MCF 10A (cell line): ENCODE measurements around the gene CRAMP1. TPM values are rescaled to one million over a fixed set of nuclear protein-coding genes. Genes with fewer than 3 reads are reported as not detected.
"Not testable (repeated sequence)": the region's sequence is repeated elsewhere in the genome, so short reads cannot be mapped to it uniquely, and the experiment has no call there.

Source experiments
- BruUV-seq: library from RNA; stranded (reverse); fragments of 400-500 nt; replicated peaks from 2 replicates; lab custom pipeline; 2021; lab: Mats Ljungman, UMichigan
- CTCF ChIA-PET: fragments of 300-600 bp; sonication (Branson Sonifier 250); formaldehyde crosslinking; extraction: SDS; loops from one replicate; lab custom pipeline; 2021; ENCODE audit warnings: antibody characterized with exemption, inconsistent platforms; lab: Yijun Ruan, JAX
- POLR2A ChIA-PET: fragments of 300-600, 350-650 bp; sonication (Branson Sonifier 250); formaldehyde crosslinking; extraction: SDS; loops from one replicate; lab custom pipeline; 2020; ENCODE audit warnings: antibody characterized with exemption, inconsistent platforms; lab: Yijun Ruan, JAX
- DNase-seq: peaks from one replicate; pipeline ENCODE4 v3.0.0-alpha.2; 2018; ENCODE audit not compliant: unreplicated experiment
- H3K27ac Mint-ChIP-seq: one replicate; pipeline ENCODE4 v1.8.0; 2022; ENCODE audit warnings: mild to moderate bottlenecking, low read depth, mixed read lengths; ENCODE audit not compliant: unreplicated experiment
- H3K27me3 Mint-ChIP-seq: one replicate; pipeline ENCODE4 v1.8.0; 2022; ENCODE audit warnings: mixed read lengths; ENCODE audit not compliant: insufficient read depth, unreplicated experiment
- H3K36me3 Mint-ChIP-seq: one replicate; pipeline ENCODE4 v1.8.0; 2022; ENCODE audit warnings: mild to moderate bottlenecking, moderate library complexity, mixed read lengths; ENCODE audit not compliant: insufficient read depth, unreplicated experiment
- H3K4me1 Mint-ChIP-seq: one replicate; pipeline ENCODE4 v1.8.0; 2022; ENCODE audit warnings: mixed read lengths; ENCODE audit not compliant: insufficient read depth, unreplicated experiment
- H3K4me3 Mint-ChIP-seq: one replicate; pipeline ENCODE4 v1.8.0; 2022; ENCODE audit warnings: mild to moderate bottlenecking, moderate library complexity, mixed read lengths; ENCODE audit not compliant: unreplicated experiment
- H3K9me3 Mint-ChIP-seq: one replicate; pipeline ENCODE4 v1.8.0; 2022; ENCODE audit warnings: mixed read lengths; ENCODE audit not compliant: unreplicated experiment
- CTCF ChIP-seq: fragments of 200-600 bp; IDR thresholded peaks from one replicate; pipeline ENCODE4 v1.8.0; 2022; ENCODE audit warnings: antibody characterized with exemption, mild to moderate bottlenecking; ENCODE audit not compliant: unreplicated experiment
- intact Hi-C: fragments of 100-400 bp; cut with micrococcal nuclease; formaldehyde crosslinking; loops from 2 replicates; pipeline ENCODE4 v1.14.1; 2022
- total RNA-seq: library from RNA; stranded (reverse); gene quantifications from 2 replicates; pipeline ENCODE4 v1.2.3, GENCODE V29; 2022

The CRAMP1 gene
- total RNA-seq, 1 experiment from 2014 or later, result 26.3 TPM

DNA sequence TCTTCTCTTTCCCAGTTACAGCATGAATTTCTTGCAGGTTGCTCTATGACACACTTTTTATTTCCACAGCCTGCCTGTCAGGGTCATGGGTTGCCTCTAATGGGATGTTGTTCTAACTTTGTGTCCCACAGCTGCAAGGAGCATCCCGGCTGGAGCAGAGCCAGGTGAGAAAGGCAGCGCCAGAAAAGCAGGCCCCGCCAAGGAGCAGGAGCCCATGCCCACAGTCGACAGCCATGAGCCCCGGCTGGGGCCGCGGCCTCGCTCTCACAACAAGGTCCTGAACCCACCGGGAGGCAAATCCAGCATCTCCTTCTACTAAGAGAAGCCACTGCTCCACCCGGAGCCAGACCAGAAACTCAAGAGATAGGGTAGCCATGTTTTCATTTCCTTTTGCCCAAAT lies 86.5 kb downstream of the CRAMP1 start:
- CTCF ChIA-PET, result interaction anchor here (0.5 kb wide), 1 partner anchor 447 kb away, joined by 3 read pairs; no protein-coding TSS in a partner anchor
- DNase-seq, result no peak
- POLR2A ChIA-PET, result interaction anchor here (0.6 kb wide), 1 partner anchor 35 kb away, joined by 3 read pairs; no protein-coding TSS in a partner anchor
- no TSS peak for BruUV-seq
- Mint-ChIP-seq H3K27me3 (no peaks in the 10 kb centered on the region), H3K4me3 (no peak overlapping the region), H3K36me3 (peaks cover 96% of the 10 kb centered on the region), H3K27ac (no peak overlapping the region), H3K9me3 (no peaks in the 10 kb centered on the region), H3K4me1 (peaks cover 11% of the 10 kb centered on the region)
- no peak for TF ChIP-seq CTCF
- intact Hi-C loops, result no loop called here

- intact Hi-C loops, result loop anchor here (10.0 kb wide), 1 partner anchor 275 kb away; the partner anchor contains the start of gene UQCC4
- Mint-ChIP-seq H3K27ac (no peak overlapping the region), H3K9me3 (no peaks in the 10 kb centered on the region), H3K4me3 (no peak overlapping the region), H3K36me3 (peaks cover 88% of the 10 kb centered on the region), H3K4me1 (peaks cover 11% of the 10 kb centered on the region), H3K27me3 (no peaks in the 10 kb centered on the region)
- BruUV-seq, result no TSS peak
- POLR2A ChIA-PET, result interaction anchor here (1.0 to 5.2 kb wide), 5 partner anchors 10 to 45 kb away, joined by 4 to 105 read pairs (median 20); partner anchors contain the start of gene JPT2
- no peak for DNase-seq
- no peak for TF ChIP-seq CTCF
- CTCF ChIA-PET, result no interaction called here
Measured at GRCh38 chr16:1700246-1700645, 88.1 kb downstream of the CRAMP1 start.

GRCh38 chr16:1701216-1701878 lies 89.2 kb downstream of the CRAMP1 start:
- no TSS peak for BruUV-seq
- Mint-ChIP-seq H3K9me3 (no peaks in the 10 kb centered on the region), H3K4me1 (peaks cover 11% of the 10 kb centered on the region), H3K36me3 (peaks cover 85% of the 10 kb centered on the region), H3K27ac (peak overlapping the region; percentile 82), H3K27me3 (no peaks in the 10 kb centered on the region), H3K4me3 (no peak overlapping the region)
- TF ChIP-seq CTCF, result no peak
- ChIA-PET POLR2A (interaction anchor here (1.0 to 5.2 kb wide), 11 partner anchors 11 to 246 kb away, joined by 3 to 105 read pairs (median 4); partner anchors contain the start of genes CRAMP1, IFT140, JPT2 and NME3), CTCF (interaction anchor here (0.7 to 2.7 kb wide), 5 partner anchors 10 to 1483 kb away, joined by 3 to 35 read pairs (median 4); no protein-coding TSS in a partner anchor)
- intact Hi-C loops, result loop anchor here (10.0 kb wide), 1 partner anchor 277 kb away; the partner anchor contains the start of gene UQCC4
- DNase-seq, result no peak

DNA sequence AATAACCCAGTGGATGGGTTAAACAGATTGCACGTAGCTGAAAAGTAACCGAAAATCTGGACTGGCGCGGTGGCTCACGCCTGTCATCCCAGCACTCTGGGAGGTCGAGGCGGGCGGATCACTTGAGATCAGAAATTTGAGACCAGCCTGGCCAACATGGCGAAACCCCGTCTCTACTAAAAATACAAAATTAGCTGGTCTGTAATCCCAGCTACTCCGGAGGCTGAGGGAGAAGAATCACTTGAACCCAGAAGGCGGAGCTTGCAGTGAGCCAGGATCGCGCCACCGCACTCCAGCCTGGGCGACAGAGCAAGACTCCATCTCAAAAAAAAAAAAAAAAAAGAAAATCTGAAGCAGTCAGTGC lies 93.1 kb downstream of the CRAMP1 start:
- H3K4me3 Mint-ChIP-seq, result peak overlapping the region; percentile 83
- DNase-seq, result peak; percentile 16
- not testable (repeated sequence) for H3K27me3 Mint-ChIP-seq, H3K9me3 Mint-ChIP-seq, BruUV-seq
- ChIA-PET CTCF (interaction anchor here (0.7 to 2.5 kb wide), 12 partner anchors 12 to 224 kb away, joined by 3 to 17 read pairs (median 5); partner anchors contain the start of gene JPT2), POLR2A (interaction anchor here (0.6 to 4.8 kb wide), 24 partner anchors 11 to 1162 kb away, joined by 3 to 130 read pairs (median 6); partner anchors contain the start of genes CRAMP1, EME2, IFT140 and JPT2)
- intact Hi-C loops, result loop anchor here (1.0 to 10.0 kb wide), 3 partner anchors 27 to 281 kb away; partner anchors contain the start of genes CRAMP1, IFT140, JPT2 and UQCC4
- H3K27ac Mint-ChIP-seq, result peak overlapping the region; percentile 87
- H3K4me1 Mint-ChIP-seq, result peaks cover 20% of the 10 kb centered on the region
- H3K36me3 Mint-ChIP-seq, result peaks cover 46% of the 10 kb centered on the region
